Esophagus muscularis mucosa (tissue), 4 donors: ENCODE data around the gene PDE4D. TPM values are rescaled to one million over a fixed set of nuclear protein-coding genes. Genes with fewer than 3 reads are reported as not detected.
A peak's percentile ranks its signal among the peaks of the same experiment; 100 is the strongest.

ENCODE experiments used
- DNase-seq: peaks from one replicate; pipeline ENCODE4 v3.0.0-alpha.2; 2017; ENCODE audit errors: extremely low spot score
- H3K27ac ChIP-seq, 4 donors: fragments of 200-600 bp; sonication (generic); replicated peaks in 1 of 4; 1 replicate in 3 of 4; 2 replicates in 1 of 4; pipeline ENCODE4 v1.5.1; 2016 to 2019; ENCODE audit warnings: mild to moderate bottlenecking in 1 of 4
- H3K27me3 ChIP-seq, 4 donors: fragments of 200-600 bp; sonication (generic); one replicate each; pipeline versions ENCODE4 v1.5.1 to v1.6.0; 2016 to 2019
- H3K36me3 ChIP-seq, 4 donors: fragments of 200-600 bp; sonication (generic); one replicate each; pipeline ENCODE4 v1.5.1; 2016 to 2019
- H3K4me1 ChIP-seq, 4 donors: fragments of 200-600 bp; sonication (generic); one replicate each; pipeline ENCODE4 v1.5.1; 2016 to 2019
- H3K4me3 ChIP-seq, 4 donors: fragments of 200-600 bp; sonication (generic); 1 replicate in 2 of 4; 2 replicates in 2 of 4; pipeline ENCODE4 v1.5.1; 2016 to 2019; ENCODE audit warnings: mild to moderate bottlenecking in 4 of 4, moderate library complexity in 1 of 4
- H3K9me3 ChIP-seq, 4 donors: fragments of 200-600 bp; sonication (generic); 1 replicate in 3 of 4; 2 replicates in 1 of 4; pipeline ENCODE4 v1.5.1; 2016 to 2019
- EP300 ChIP-seq: sonication (generic); formaldehyde crosslinking; IDR thresholded peaks from one replicate; pipeline ENCODE4 v1.6.1; 2017; ENCODE audit warnings: antibody characterized with exemption
- POLR2A ChIP-seq: fragments of 450-650 bp; IDR thresholded peaks from one replicate; pipeline ENCODE4 v1.6.1; 2017; ENCODE audit warnings: antibody characterized with exemption, moderate library complexity, mild to moderate bottlenecking, low read depth
- POLR2AphosphoS5 ChIP-seq, 2 donors: sonication (generic); formaldehyde crosslinking; IDR thresholded peaks; one replicate each; pipeline ENCODE4 v1.6.1; 2017; ENCODE audit warnings: antibody characterized with exemption in 2 of 2
- WGBS: methylation state at CpG from one replicate; pipeline ENCODE4 v1.1.5; 2018; 5-methylcytosine and 5-hydroxymethylcytosine counted together
- intact Hi-C: fragments of 100-400 bp; cut with DNase I; formaldehyde crosslinking; loops from one replicate; pipeline ENCODE4 v1.15.1; 2023
- total RNA-seq, 4 donors: library from RNA; depleted of rRNA; stranded (reverse); fragments of >200 nt; gene quantifications; one replicate each; pipeline versions ENCODE4 v1.1.0 to v1.2.1, GENCODE V29; 2016
- TF ChIP-seq, protein P1 (sequence below), 3 experiments: fragments of 200-600 bp in 2 of 3; fragments of 450-650 bp in 1 of 3; sonication (generic) in 2 of 3; IDR thresholded peaks; one replicate each; pipeline ENCODE4 v1.5.1; 2017 to 2019; ENCODE audit warnings: antibody characterized with exemption in 3 of 3, mild to moderate bottlenecking in 2 of 3, moderate library complexity in 1 of 3

The PDE4D gene
- total RNA-seq, 4 donors from 2014 or later: 39.2 to 87.0 (median 50.2) TPM

- 96% methylated on average over 4 of the region's 4 CpGs for WGBS
- DNase-seq: no peak
- peaks cover 0 to 10% (median 7%) of the 10 kb centered on the region in 4 donors for H3K4me1 ChIP-seq
- no peaks in the 10 kb centered on the region for H3K27me3 ChIP-seq
- no peak overlapping the region for H3K4me3 ChIP-seq
- H3K27ac ChIP-seq: no peak overlapping the region
- peaks cover 0 to 6% (median 5%) of the 10 kb centered on the region in 4 donors for H3K9me3 ChIP-seq
- no peaks in the 10 kb centered on the region for H3K36me3 ChIP-seq
- TF ChIP-seq EP300 (no peak), POLR2AphosphoS5 (IDR thresholded peaks at IDR 0.05) (no peak), POLR2A (no peak)
- TF ChIP-seq, protein P1, sequence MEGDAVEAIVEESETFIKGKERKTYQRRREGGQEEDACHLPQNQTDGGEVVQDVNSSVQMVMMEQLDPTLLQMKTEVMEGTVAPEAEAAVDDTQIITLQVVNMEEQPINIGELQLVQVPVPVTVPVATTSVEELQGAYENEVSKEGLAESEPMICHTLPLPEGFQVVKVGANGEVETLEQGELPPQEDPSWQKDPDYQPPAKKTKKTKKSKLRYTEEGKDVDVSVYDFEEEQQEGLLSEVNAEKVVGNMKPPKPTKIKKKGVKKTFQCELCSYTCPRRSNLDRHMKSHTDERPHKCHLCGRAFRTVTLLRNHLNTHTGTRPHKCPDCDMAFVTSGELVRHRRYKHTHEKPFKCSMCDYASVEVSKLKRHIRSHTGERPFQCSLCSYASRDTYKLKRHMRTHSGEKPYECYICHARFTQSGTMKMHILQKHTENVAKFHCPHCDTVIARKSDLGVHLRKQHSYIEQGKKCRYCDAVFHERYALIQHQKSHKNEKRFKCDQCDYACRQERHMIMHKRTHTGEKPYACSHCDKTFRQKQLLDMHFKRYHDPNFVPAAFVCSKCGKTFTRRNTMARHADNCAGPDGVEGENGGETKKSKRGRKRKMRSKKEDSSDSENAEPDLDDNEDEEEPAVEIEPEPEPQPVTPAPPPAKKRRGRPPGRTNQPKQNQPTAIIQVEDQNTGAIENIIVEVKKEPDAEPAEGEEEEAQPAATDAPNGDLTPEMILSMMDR (IDR thresholded peaks at IDR 0.05): no peak
- intact Hi-C loops: no loop called here
These were observed 524.6 kb downstream of the PDE4D start for GRCh38 chr5:59368951-59369350.

DNA sequence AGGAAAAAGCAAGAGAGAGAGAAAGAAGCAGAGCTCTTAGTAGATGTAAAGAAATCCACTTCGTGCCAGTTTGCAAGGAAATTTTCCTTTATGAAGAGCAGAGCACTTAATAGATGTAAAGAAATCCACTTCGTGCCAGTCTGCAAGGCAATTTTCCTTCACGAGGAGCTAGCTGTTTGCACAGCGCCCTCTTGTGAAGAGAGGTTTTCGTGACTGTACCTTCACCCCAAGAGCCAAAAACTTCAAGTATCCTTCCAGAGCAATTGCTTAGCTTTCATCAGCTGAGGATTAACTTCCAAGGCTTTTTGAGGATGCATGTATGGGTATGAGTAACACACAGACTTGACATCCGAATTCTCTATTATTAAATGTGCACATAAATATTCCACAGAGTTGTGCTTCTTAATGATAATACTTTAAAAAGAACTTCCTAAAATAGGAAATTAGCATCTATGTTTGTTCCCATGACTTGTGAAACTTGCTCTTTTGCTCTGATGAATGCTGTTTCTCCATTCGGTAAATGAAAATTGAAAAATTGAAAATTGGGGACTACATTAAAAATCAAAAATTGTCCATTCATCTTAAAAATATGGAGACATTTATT, 525.6 kb downstream of the PDE4D start:
- Histone ChIP-seq H3K4me1 (peaks cover 0 to 10% (median 7%) of the 10 kb centered on the region in 4 donors), H3K27ac (no peak overlapping the region), H3K27me3 (no peaks in the 10 kb centered on the region), H3K9me3 (no peaks in the 10 kb centered on the region), H3K36me3 (no peaks in the 10 kb centered on the region), H3K4me3 (no peak overlapping the region)
- DNase-seq: no peak
- TF ChIP-seq, protein P1 (IDR thresholded peaks at IDR 0.05): peak; percentile 65 to 80 (median 74)
- no peak for TF ChIP-seq POLR2A
- TF ChIP-seq EP300: no peak
- TF ChIP-seq POLR2AphosphoS5 (IDR thresholded peaks at IDR 0.05): no peak
- intact Hi-C loops: loop anchor here (2.0 kb wide), 1 partner anchor 179 kb away; no protein-coding TSS in a partner anchor
- WGBS: 17% methylated on average over 7 of the region's 7 CpGs

- no peak for TF ChIP-seq EP300
- TF ChIP-seq POLR2A: no peak
- TF ChIP-seq, protein P1 (IDR thresholded peaks at IDR 0.05): no peak
- TF ChIP-seq POLR2AphosphoS5 (IDR thresholded peaks at IDR 0.05): no peak
- WGBS: 78% methylated on average over 4 of the region's 4 CpGs
- Histone ChIP-seq H3K27ac (no peak overlapping the region), H3K27me3 (no peaks in the 10 kb centered on the region), H3K4me3 (no peak overlapping the region), H3K9me3 (no peaks in the 10 kb centered on the region), H3K36me3 (no peaks in the 10 kb centered on the region), H3K4me1 (peaks cover 0 to 10% (median 7%) of the 10 kb centered on the region in 4 donors)
- no peak for DNase-seq
- intact Hi-C loops: loop anchor here (2.0 kb wide), 1 partner anchor 178 kb away; no protein-coding TSS in a partner anchor
These were observed 526.7 kb downstream of the PDE4D start for GRCh38 chr5:59366784-59367183.

- no peak overlapping the region for H3K4me3 ChIP-seq
- H3K9me3 ChIP-seq: no peaks in the 10 kb centered on the region
- H3K36me3 ChIP-seq: no peaks in the 10 kb centered on the region
- peaks cover 9 to 31% (median 25%) of the 10 kb centered on the region in 4 donors for H3K4me1 ChIP-seq
- TF ChIP-seq EP300 (no peak), POLR2A (no peak), POLR2AphosphoS5 (IDR thresholded peaks at IDR 0.05) (no peak)
- TF ChIP-seq, protein P1 (IDR thresholded peaks at IDR 0.05): no peak
- 79% methylated on average over 2 of the region's 2 CpGs for WGBS
- H3K27ac ChIP-seq: no peak overlapping the region
- DNase-seq: no peak
- intact Hi-C loops: no loop called here
- no peaks in the 10 kb centered on the region for H3K27me3 ChIP-seq
These were observed 531.1 kb downstream of the PDE4D start for GRCh38 chr5:59362438-59362837.

- intact Hi-C loops: no loop called here
- no peak overlapping the region for H3K4me3 ChIP-seq
- H3K27me3 ChIP-seq: no peaks in the 10 kb centered on the region
- no peak overlapping the region for H3K27ac ChIP-seq
- DNase-seq: no peak
- TF ChIP-seq EP300 (no peak), POLR2AphosphoS5 (IDR thresholded peaks at IDR 0.05) (no peak), POLR2A (no peak)
- TF ChIP-seq, protein P1 (IDR thresholded peaks at IDR 0.05): no peak
- H3K36me3 ChIP-seq: no peaks in the 10 kb centered on the region
- WGBS: 89% methylated on average over 1 of the region's 1 CpG
- peaks cover 16 to 36% (median 31%) of the 10 kb centered on the region in 4 donors for H3K4me1 ChIP-seq
- no peaks in the 10 kb centered on the region for H3K9me3 ChIP-seq
These were observed 532.1 kb downstream of the PDE4D start for GRCh38 chr5:59361454-59361853.
